BJ (cell line): Measurements from ENCODE around the gene TRIM65. TPM values are rescaled to one million over a fixed set of nuclear protein-coding genes. Genes with fewer than 3 reads are reported as not detected.

Source experiments
- CTCF ChIA-PET: fragments of 350-600 bp; formaldehyde crosslinking; extraction: SDS; loops from one replicate; lab custom pipeline; 2021; ENCODE audit warnings: antibody characterized with exemption, inconsistent platforms; lab: Yijun Ruan, JAX
- POLR2A ChIA-PET: fragments of 300-600 bp; sonication (Branson Sonifier 250); formaldehyde crosslinking; extraction: SDS; loops from one replicate; lab custom pipeline; 2021; ENCODE audit warnings: antibody characterized with exemption; lab: Charles Lee
- DNase-seq: peaks from one replicate; pipeline ENCODE4 v3.0.0-alpha.2; 2011; ENCODE audit warnings: low read depth
- H3K27me3 ChIP-seq: 2 replicates; pipeline ENCODE4 v1.6.0; 2011; ENCODE audit warnings: low read length; ENCODE audit not compliant: control insufficient read depth, insufficient read depth
- H3K36me3 ChIP-seq: 2 replicates; pipeline ENCODE4 v1.5.1; 2011; ENCODE audit warnings: low read length; ENCODE audit not compliant: control insufficient read depth, insufficient read depth
- H3K4me3 ChIP-seq: 2 replicates; pipeline ENCODE4 v1.5.1; 2011; ENCODE audit warnings: low read depth, mild to moderate bottlenecking, control low read depth, low read length
- polyA plus RNA-seq: library from polyadenylated mRNA; depleted of rRNA; stranded (reverse); fragments of >200 nt; gene quantifications from 2 replicates; pipeline ENCODE4 v1.2.3, GENCODE V29; 2011
- TF ChIP-seq, protein P1 (sequence below): IDR thresholded peaks from 2 replicates; pipeline ENCODE4 v1.5.1; 2011; ENCODE audit warnings: low read depth, mild to moderate bottlenecking, control low read depth, inconsistent platforms, low read length, moderate library complexity; ENCODE audit not compliant: insufficient read depth

Gene TRIM65
- polyA plus RNA-seq, 1 experiment: 8.6 TPM

DNA sequence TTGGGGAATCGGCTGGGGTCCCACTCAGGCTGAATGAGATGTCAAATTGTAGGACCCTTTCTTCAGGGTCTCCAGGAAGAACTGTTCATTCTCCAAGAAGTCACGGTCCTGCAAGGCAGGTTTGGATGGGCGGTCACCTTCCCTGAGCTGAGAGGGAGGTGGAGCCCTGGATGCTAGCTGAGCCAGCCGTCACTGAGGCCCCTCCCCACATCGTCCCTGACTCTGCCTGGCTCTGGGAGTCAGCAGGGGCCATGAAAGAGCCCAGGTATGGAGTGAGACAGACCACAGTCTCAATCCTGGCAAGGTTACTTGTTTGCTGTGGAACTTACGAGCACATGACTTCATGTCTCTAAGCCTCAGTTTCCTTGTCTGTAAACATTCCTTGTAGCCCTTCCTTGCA lies 13.9 kb upstream of the TRIM65 start:
- TF ChIP-seq, protein P1, sequence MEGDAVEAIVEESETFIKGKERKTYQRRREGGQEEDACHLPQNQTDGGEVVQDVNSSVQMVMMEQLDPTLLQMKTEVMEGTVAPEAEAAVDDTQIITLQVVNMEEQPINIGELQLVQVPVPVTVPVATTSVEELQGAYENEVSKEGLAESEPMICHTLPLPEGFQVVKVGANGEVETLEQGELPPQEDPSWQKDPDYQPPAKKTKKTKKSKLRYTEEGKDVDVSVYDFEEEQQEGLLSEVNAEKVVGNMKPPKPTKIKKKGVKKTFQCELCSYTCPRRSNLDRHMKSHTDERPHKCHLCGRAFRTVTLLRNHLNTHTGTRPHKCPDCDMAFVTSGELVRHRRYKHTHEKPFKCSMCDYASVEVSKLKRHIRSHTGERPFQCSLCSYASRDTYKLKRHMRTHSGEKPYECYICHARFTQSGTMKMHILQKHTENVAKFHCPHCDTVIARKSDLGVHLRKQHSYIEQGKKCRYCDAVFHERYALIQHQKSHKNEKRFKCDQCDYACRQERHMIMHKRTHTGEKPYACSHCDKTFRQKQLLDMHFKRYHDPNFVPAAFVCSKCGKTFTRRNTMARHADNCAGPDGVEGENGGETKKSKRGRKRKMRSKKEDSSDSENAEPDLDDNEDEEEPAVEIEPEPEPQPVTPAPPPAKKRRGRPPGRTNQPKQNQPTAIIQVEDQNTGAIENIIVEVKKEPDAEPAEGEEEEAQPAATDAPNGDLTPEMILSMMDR: no peak
- POLR2A ChIA-PET: no interaction called here
- no peak overlapping the region for H3K4me3 ChIP-seq
- CTCF ChIA-PET: interaction anchor here (0.8 to 12.0 kb wide), 6 partner anchors 10 to 392 kb away, joined by 3 to 264 read pairs (median 4); partner anchors contain the start of gene CDK3
- no peaks in the 10 kb centered on the region for H3K27me3 ChIP-seq
- no peak for DNase-seq
- peaks cover 3% of the 10 kb centered on the region; the same call in 1 of the 2 replicates for H3K36me3 ChIP-seq

DNA sequence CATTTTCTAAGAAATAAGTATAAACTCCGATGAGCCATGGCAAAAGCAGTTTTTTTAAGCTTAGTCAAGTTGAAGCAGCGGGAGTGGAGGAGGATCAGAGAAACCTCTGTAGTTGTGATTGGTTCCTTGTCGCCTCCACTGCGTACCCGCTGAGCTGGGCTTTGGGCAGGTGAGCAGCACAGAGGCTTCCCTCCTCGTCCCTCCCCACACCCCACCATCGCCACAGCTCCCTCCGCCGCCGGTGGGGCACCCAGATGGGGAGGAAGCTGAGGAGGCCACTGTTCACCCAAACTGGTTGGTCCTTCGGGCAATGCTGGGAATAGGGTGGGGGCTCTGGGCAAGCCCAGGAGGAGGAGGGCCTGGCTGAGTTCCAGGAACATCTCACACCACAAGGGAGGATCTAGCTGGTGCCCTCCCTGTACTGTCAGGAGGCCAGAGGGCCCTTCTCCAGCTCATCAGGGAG lies 13.1 kb upstream of the TRIM65 start:
- POLR2A ChIA-PET: interaction anchor here (0.6 to 1.0 kb wide), 2 partner anchors 10 to 130 kb away, joined by 3 to 5 read pairs; no protein-coding TSS in a partner anchor
- no peak for DNase-seq
- CTCF ChIA-PET: interaction anchor here (0.8 to 12.0 kb wide), 6 partner anchors 14 to 393 kb away, joined by 3 to 264 read pairs (median 3); partner anchors contain the start of gene CDK3

DNA sequence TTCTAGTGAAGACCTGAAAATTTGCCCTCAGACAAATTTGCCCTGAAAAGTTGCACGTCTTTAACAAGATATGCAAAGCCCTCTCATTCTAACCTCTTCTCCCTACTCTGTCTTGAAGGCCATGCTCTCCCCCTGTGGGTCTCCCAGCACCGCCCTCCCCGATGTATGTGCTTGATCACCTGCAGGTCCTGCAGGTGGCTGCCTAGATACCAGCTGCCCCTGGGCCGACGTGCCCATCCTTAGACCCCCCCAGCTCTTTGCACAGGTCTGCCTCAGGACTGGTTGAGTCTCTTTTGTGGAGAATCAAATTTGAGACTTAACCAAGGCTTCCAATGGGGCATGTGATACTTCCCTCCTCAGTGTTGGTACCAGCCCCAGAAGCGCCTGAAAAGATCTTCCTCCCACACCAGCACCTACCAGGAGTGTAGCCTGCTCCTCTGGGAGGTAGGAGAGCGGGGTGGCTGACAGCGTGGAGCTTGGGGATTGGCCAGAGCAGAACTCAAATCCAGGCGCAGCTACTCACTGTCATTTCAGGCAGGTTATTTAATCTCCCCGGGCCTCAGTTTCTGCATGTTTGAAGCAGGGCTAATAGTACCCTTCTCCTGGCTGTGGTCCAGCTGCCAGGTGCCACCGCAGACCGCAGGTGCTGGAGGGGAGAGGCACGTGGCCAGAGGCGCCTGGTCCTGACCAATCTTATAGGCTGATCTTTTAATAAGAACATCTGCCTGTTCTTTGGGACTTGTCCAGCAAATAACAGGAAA lies 12.5 kb upstream of the TRIM65 start:
- no peak for DNase-seq
- ChIA-PET CTCF (interaction anchor here (0.8 to 12.0 kb wide), 6 partner anchors 13 to 394 kb away, joined by 3 to 264 read pairs (median 3); partner anchors contain the start of gene CDK3), POLR2A (interaction anchor here (0.6 to 1.0 kb wide), 2 partner anchors 10 to 129 kb away, joined by 3 to 5 read pairs; no protein-coding TSS in a partner anchor)
- TF ChIP-seq, protein P1: no peak
- H3K4me3 ChIP-seq: no peak overlapping the region
- peaks cover 3% of the 10 kb centered on the region; the same call in 1 of the 2 replicates for H3K36me3 ChIP-seq
- H3K27me3 ChIP-seq: no peaks in the 10 kb centered on the region

More for the DNA sequence above, 13.1 kb upstream of the TRIM65 start:
- TF ChIP-seq, protein P1: no peak
- Histone ChIP-seq H3K27me3 (no peaks in the 10 kb centered on the region), H3K36me3 (peaks cover 3% of the 10 kb centered on the region; the same call in 1 of the 2 replicates), H3K4me3 (no peak overlapping the region)

DNA sequence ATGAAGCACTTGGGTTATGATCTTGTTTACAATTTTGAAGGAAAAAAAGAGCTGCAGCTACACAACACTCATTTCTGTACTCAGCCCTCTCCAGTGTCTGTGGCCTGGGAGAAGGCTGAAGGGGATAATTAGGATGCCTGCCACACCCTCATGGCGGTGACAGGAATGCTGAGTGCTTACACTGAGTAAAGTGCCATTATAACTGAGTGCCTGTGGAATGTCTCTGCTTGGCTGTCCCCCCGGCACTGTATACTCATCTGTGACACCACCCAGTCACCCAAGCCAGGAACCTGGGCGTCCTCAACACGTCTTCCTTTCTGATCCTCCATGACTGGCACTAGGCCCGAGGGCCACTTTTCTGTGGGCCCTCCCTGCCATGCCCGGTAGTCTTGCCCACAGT lies 11.4 kb upstream of the TRIM65 start:
- Histone ChIP-seq H3K4me3 (no peak overlapping the region), H3K27me3 (no peaks in the 10 kb centered on the region), H3K36me3 (peaks cover 2% of the 10 kb centered on the region; the same call in 1 of the 2 replicates)
- CTCF ChIA-PET: interaction anchor here (12.0 kb wide), 1 partner anchor 97 kb away, joined by 264 read pairs; the partner anchor contains the start of gene CDK3
- POLR2A ChIA-PET: no interaction called here
- DNase-seq: no peak
- TF ChIP-seq, protein P1: no peak
